Parathyroid adenoma (tissue), 2 donors: ENCODE measurements around the gene RER1.

Source experiments
- H2AFZ ChIP-seq: fragments of 300-600 bp; sonication (generic); one replicate; pipeline ENCODE4 v1.7.0; 2017; ENCODE audit warnings: antibody characterized with exemption, mild to moderate bottlenecking
- H3K27ac ChIP-seq: fragments of 300-600 bp; sonication (generic); one replicate; pipeline ENCODE4 v1.7.0; 2017
- H3K27me3 ChIP-seq: fragments of 300-600 bp; sonication (generic); one replicate; pipeline ENCODE4 v1.7.0; 2017; ENCODE audit warnings: low read length; ENCODE audit not compliant: control insufficient read depth, insufficient read depth
- H3K36me3 ChIP-seq: fragments of 300-600 bp; sonication (generic); one replicate; pipeline ENCODE4 v1.7.0; 2017; ENCODE audit warnings: low read length; ENCODE audit not compliant: control insufficient read depth, insufficient read depth
- H3K4me1 ChIP-seq: fragments of 300-600 bp; sonication (generic); one replicate; pipeline ENCODE4 v1.7.0; 2017; ENCODE audit warnings: control low read depth
- H3K4me2 ChIP-seq: fragments of 300-600 bp; sonication (generic); one replicate; pipeline ENCODE4 v1.7.0; 2017; ENCODE audit warnings: low read length
- H3K4me3 ChIP-seq: fragments of 300-600 bp; sonication (generic); one replicate; pipeline ENCODE4 v1.7.0; 2017; ENCODE audit warnings: low read depth, low read length
- H3K79me2 ChIP-seq: fragments of 300-600 bp; sonication (generic); one replicate; pipeline ENCODE4 v1.7.0; 2017; ENCODE audit warnings: control low read depth
- H3K9ac ChIP-seq: fragments of 300-600 bp; sonication (generic); one replicate; pipeline ENCODE4 v1.7.0; 2017; ENCODE audit warnings: mild to moderate bottlenecking
- H3K9me3 ChIP-seq: fragments of 300-600 bp; sonication (generic); one replicate; pipeline ENCODE4 v1.7.0; 2017; ENCODE audit warnings: low read length; ENCODE audit not compliant: control insufficient read depth
- CTCF ChIP-seq: fragments of 300-600 bp; sonication (generic); IDR thresholded peaks from one replicate; pipeline ENCODE4 v1.7.0; 2017; ENCODE audit warnings: antibody characterized with exemption, mild to moderate bottlenecking
- donor health status: primary hyperparathyroidism.

Gene RER1

GRCh38 chr1:2433196-2433595 lies 41.6 kb downstream of the RER1 start:
- Histone ChIP-seq H3K4me1 (no peaks in the 10 kb centered on the region), H3K9me3 (no peaks in the 10 kb centered on the region), H3K9ac (no peak overlapping the region), H3K27me3 (peaks cover 5% of the 10 kb centered on the region), H2AFZ (no peak overlapping the region), H3K79me2 (no peaks in the 10 kb centered on the region), H3K4me2 (no peak overlapping the region), H3K4me3 (no peak overlapping the region), H3K27ac (no peak overlapping the region), H3K36me3 (no peaks in the 10 kb centered on the region)
- no peak for TF ChIP-seq CTCF

- Histone ChIP-seq H3K27ac (no peak overlapping the region), H2AFZ (no peak overlapping the region), H3K9ac (no peak overlapping the region), H3K9me3 (no peaks in the 10 kb centered on the region), H3K4me1 (no peaks in the 10 kb centered on the region), H3K79me2 (no peaks in the 10 kb centered on the region), H3K4me3 (no peak overlapping the region), H3K27me3 (peaks cover 5% of the 10 kb centered on the region), H3K4me2 (no peak overlapping the region), H3K36me3 (no peaks in the 10 kb centered on the region)
- TF ChIP-seq CTCF, result no peak
Measured at GRCh38 chr1:2433936-2434655, 42.5 kb downstream of the RER1 start.

GRCh38 chr1:2435091-2435490 lies 43.5 kb downstream of the RER1 start:
- Histone ChIP-seq H3K27me3 (peaks cover 5% of the 10 kb centered on the region), H2AFZ (no peak overlapping the region), H3K9me3 (no peaks in the 10 kb centered on the region), H3K36me3 (no peaks in the 10 kb centered on the region), H3K79me2 (no peaks in the 10 kb centered on the region), H3K4me2 (no peak overlapping the region), H3K27ac (no peak overlapping the region), H3K4me1 (no peaks in the 10 kb centered on the region), H3K9ac (no peak overlapping the region), H3K4me3 (no peak overlapping the region)
- no peak for TF ChIP-seq CTCF

- Histone ChIP-seq H3K9me3 (no peaks in the 10 kb centered on the region), H3K27ac (no peak overlapping the region), H3K36me3 (no peaks in the 10 kb centered on the region), H2AFZ (no peak overlapping the region), H3K4me3 (no peak overlapping the region), H3K27me3 (peaks cover 5% of the 10 kb centered on the region), H3K4me2 (no peak overlapping the region), H3K9ac (no peak overlapping the region), H3K79me2 (no peaks in the 10 kb centered on the region), H3K4me1 (no peaks in the 10 kb centered on the region)
- TF ChIP-seq CTCF, result no peak
Measured at GRCh38 chr1:2435746-2436355, 44.2 kb downstream of the RER1 start.

- Histone ChIP-seq H2AFZ (no peak overlapping the region), H3K4me3 (no peak overlapping the region), H3K27me3 (peaks cover 5% of the 10 kb centered on the region), H3K27ac (no peak overlapping the region), H3K9me3 (no peaks in the 10 kb centered on the region), H3K4me2 (no peak overlapping the region), H3K79me2 (no peaks in the 10 kb centered on the region), H3K9ac (no peak overlapping the region), H3K4me1 (no peaks in the 10 kb centered on the region), H3K36me3 (no peaks in the 10 kb centered on the region)
- no peak for TF ChIP-seq CTCF
Measured at GRCh38 chr1:2436876-2437275, 45.2 kb downstream of the RER1 start.
